ENCODE data around the gene PSMD8.

The PSMD8 gene

GRCh38 chr19:38360839-38361631 is 13.3 kb upstream of the PSMD8 start:
- in situ Hi-C loops (cut with MboI; ENCODE audit: low sequenced_read_pairs) = loop anchor here (25.0 kb wide), 1 partner anchor 449 kb away; the partner anchor contains the start of genes SIPA1L3 and WDR87

GRCh38 chr19:38361633-38362075 is 12.7 kb upstream of the PSMD8 start:
- in situ Hi-C loops (cut with MboI; ENCODE audit: low sequenced_read_pairs) = loop anchor here (25.0 kb wide), 1 partner anchor 449 kb away; the partner anchor contains the start of genes SIPA1L3 and WDR87

GRCh38 chr19:38362076-38362945 is 12.1 kb upstream of the PSMD8 start:
- in situ Hi-C loops (cut with MboI; ENCODE audit: low sequenced_read_pairs) = loop anchor here (25.0 kb wide), 1 partner anchor 450 kb away; the partner anchor contains the start of genes SIPA1L3 and WDR87

- in situ Hi-C loops (cut with MboI; ENCODE audit: low sequenced_read_pairs) = loop anchor here (25.0 kb wide), 1 partner anchor 451 kb away; the partner anchor contains the start of genes SIPA1L3 and WDR87
Measured at GRCh38 chr19:38362946-38363688, 11.3 kb upstream of the PSMD8 start.

GRCh38 chr19:38367041-38367440 is 7.3 kb upstream of the PSMD8 start:
- in situ Hi-C loops (cut with MboI; ENCODE audit: low sequenced_read_pairs) = loop anchor here (25.0 kb wide), 1 partner anchor 455 kb away; the partner anchor contains the start of genes SIPA1L3 and WDR87

- in situ Hi-C loops (cut with MboI; ENCODE audit: low sequenced_read_pairs) = loop anchor here (25.0 kb wide), 1 partner anchor 457 kb away; the partner anchor contains the start of genes SIPA1L3 and WDR87
Measured at GRCh38 chr19:38369584-38369983, 4.8 kb upstream of the PSMD8 start.

GRCh38 chr19:38370299-38370698 is 4.1 kb upstream of the PSMD8 start:
- in situ Hi-C loops (cut with MboI; ENCODE audit: low sequenced_read_pairs) = loop anchor here (25.0 kb wide), 1 partner anchor 458 kb away; the partner anchor contains the start of genes SIPA1L3 and WDR87

- in situ Hi-C loops (cut with MboI; ENCODE audit: low sequenced_read_pairs) = loop anchor here (25.0 kb wide), 1 partner anchor 459 kb away; the partner anchor contains the start of genes SIPA1L3 and WDR87
Measured at GRCh38 chr19:38371081-38371480, 3.3 kb upstream of the PSMD8 start.

- in situ Hi-C loops (cut with MboI; ENCODE audit: low sequenced_read_pairs) = loop anchor here (25.0 kb wide), 1 partner anchor 462 kb away; the partner anchor contains the start of genes SIPA1L3 and WDR87
Measured at GRCh38 chr19:38373907-38374331, 452 bp upstream of the PSMD8 start.

GRCh38 chr19:38375098-38375493 is 725 bp downstream of the PSMD8 start:
- in situ Hi-C loops (cut with MboI; ENCODE audit: low sequenced_read_pairs) = no loop called here

- in situ Hi-C loops (cut with MboI; ENCODE audit: low sequenced_read_pairs) = no loop called here
Measured at GRCh38 chr19:38375748-38376147, 1.4 kb downstream of the PSMD8 start.

GRCh38 chr19:38376576-38376975 is 2.2 kb downstream of the PSMD8 start:
- in situ Hi-C loops (cut with MboI; ENCODE audit: low sequenced_read_pairs) = no loop called here

GRCh38 chr19:38377052-38377451 is 2.7 kb downstream of the PSMD8 start:
- in situ Hi-C loops (cut with MboI; ENCODE audit: low sequenced_read_pairs) = no loop called here

- in situ Hi-C loops (cut with MboI; ENCODE audit: low sequenced_read_pairs) = no loop called here
Measured at GRCh38 chr19:38378866-38379265, 4.5 kb downstream of the PSMD8 start.

- in situ Hi-C loops (cut with MboI; ENCODE audit: low sequenced_read_pairs) = no loop called here
Measured at GRCh38 chr19:38381138-38381537, 6.8 kb downstream of the PSMD8 start.

GRCh38 chr19:38383184-38383583 is 8.8 kb downstream of the PSMD8 start:
- in situ Hi-C loops (cut with MboI; ENCODE audit: low sequenced_read_pairs) = no loop called here

- in situ Hi-C loops (cut with MboI; ENCODE audit: low sequenced_read_pairs) = no loop called here
Measured at GRCh38 chr19:38383743-38384142, 9.4 kb downstream of the PSMD8 start.

GRCh38 chr19:38384209-38385027 is 10.0 kb downstream of the PSMD8 start:
- in situ Hi-C loops (cut with MboI; ENCODE audit: low sequenced_read_pairs) = no loop called here

GRCh38 chr19:38385057-38385803 is 10.9 kb downstream of the PSMD8 start:
- in situ Hi-C loops (cut with MboI; ENCODE audit: low sequenced_read_pairs) = no loop called here
